ENCODE data around the gene SLIT3.

DNA sequence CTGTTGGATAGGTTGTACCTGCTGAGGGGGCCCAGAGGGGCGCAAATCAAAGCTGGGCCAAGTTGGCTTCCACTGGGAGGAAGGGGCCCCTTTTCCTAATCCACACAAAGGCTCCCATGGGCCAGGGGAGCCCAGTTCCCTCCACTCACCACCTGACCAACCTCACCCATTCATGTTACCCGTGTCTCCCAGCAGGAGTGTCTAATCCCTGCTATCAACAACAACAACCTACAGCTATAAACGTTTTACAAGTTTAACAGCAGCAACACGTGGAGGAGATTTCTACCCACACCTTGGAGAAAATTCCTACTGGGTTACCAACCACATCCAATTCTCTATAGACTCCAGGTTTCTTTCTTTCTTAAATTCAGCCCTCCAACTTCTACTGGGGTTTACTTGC lies 216.2 kb downstream of the SLIT3 start:
- TF ChIP-seq TAF1 (IDR thresholded peaks at IDR 0.05; ENCODE audit: low read depth, low read length), result no peak
- no peak for TF ChIP-seq POLR2AphosphoS5 (IDR thresholded peaks at IDR 0.05; ENCODE audit: low read depth, low read length)
- TF ChIP-seq POLR2A (IDR thresholded peaks at IDR 0.05; ENCODE audit: low read depth, low read length), result no peak
- no peak for TF ChIP-seq PAX5 (IDR thresholded peaks at IDR 0.05; ENCODE audit: insufficient read depth, low read length, severe bottlenecking)
- TF ChIP-seq SPI1 (IDR thresholded peaks at IDR 0.05; ENCODE audit: low read depth, low read length), result no peak

Data from GM12891 (cell line).